Measurements from ENCODE around the gene KANSL1.

The KANSL1 gene

DNA sequence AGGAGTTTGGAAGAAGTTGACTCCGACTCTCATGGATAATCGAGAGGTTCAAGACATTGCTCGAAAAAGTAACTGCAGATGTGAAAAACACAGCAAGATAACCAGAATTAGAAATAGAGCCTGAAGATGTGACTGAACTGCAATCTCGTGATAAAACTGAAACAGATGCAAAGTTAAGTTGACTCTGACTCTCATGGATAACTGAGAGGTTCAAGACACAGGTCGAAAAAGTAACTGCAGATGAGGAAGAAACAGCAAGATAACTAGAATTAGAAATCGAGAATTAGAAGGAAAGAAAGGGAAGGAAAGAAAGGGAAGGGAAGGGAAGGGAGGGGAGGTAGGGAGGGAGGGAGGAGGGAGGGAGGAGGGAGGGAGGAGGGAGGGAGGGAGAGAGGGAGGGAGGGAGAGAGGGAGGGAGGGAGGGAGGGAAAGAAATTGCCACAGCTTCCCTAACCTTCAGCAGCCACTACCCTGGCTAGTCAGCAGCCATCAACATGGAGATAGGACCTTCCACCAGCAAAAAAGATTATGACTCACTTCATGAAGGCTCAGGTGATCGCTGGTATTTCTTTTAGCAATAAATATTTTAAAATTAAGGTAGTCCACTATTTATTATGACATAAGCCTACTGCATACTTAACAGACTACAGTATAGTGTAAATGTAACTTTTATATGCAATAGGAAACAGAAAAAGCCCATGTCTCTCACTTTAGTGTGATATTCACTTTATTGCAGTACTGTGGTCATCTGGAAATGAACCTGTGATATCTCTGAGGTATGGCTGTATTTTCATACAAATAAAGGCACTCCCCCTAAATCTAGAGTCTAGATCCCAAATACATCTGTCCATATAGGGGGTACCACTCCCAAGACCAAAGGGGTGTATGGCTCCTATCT is 68.3 kb downstream of the KANSL1 start:
- TF ChIP-seq YY1 (IDR thresholded peaks at IDR 0.05; ENCODE audit: low read depth) (no peak), TEAD4 (IDR thresholded peaks at IDR 0.05) (no peak), NFIC (IDR thresholded peaks at IDR 0.05) (no peak), EP300 (IDR thresholded peaks at IDR 0.05; ENCODE audit: borderline replicate concordance) (no peak), FOXM1 (IDR thresholded peaks at IDR 0.05; ENCODE audit: borderline replicate concordance, low read depth) (no peak), CREB1 (IDR thresholded peaks at IDR 0.05; ENCODE audit: low read depth) (no peak), ZBTB7A (IDR thresholded peaks at IDR 0.05; ENCODE audit: low read depth) (no peak), TCF12 (IDR thresholded peaks at IDR 0.05; ENCODE audit: low read depth) (no peak), CEBPB (IDR thresholded peaks at IDR 0.05) (no peak), EGR1 (IDR thresholded peaks at IDR 0.05) (no peak), RAD21 (IDR thresholded peaks at IDR 0.05; ENCODE audit: low read depth) (no peak), TAF1 (IDR thresholded peaks at IDR 0.05; ENCODE audit: low read depth) (no peak)
- TF ChIP-seq, protein P1, sequence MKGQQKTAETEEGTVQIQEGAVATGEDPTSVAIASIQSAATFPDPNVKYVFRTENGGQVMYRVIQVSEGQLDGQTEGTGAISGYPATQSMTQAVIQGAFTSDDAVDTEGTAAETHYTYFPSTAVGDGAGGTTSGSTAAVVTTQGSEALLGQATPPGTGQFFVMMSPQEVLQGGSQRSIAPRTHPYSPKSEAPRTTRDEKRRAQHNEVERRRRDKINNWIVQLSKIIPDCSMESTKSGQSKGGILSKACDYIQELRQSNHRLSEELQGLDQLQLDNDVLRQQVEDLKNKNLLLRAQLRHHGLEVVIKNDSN (IDR thresholded peaks at IDR 0.05): no peak
- TF ChIP-seq, protein P2, sequence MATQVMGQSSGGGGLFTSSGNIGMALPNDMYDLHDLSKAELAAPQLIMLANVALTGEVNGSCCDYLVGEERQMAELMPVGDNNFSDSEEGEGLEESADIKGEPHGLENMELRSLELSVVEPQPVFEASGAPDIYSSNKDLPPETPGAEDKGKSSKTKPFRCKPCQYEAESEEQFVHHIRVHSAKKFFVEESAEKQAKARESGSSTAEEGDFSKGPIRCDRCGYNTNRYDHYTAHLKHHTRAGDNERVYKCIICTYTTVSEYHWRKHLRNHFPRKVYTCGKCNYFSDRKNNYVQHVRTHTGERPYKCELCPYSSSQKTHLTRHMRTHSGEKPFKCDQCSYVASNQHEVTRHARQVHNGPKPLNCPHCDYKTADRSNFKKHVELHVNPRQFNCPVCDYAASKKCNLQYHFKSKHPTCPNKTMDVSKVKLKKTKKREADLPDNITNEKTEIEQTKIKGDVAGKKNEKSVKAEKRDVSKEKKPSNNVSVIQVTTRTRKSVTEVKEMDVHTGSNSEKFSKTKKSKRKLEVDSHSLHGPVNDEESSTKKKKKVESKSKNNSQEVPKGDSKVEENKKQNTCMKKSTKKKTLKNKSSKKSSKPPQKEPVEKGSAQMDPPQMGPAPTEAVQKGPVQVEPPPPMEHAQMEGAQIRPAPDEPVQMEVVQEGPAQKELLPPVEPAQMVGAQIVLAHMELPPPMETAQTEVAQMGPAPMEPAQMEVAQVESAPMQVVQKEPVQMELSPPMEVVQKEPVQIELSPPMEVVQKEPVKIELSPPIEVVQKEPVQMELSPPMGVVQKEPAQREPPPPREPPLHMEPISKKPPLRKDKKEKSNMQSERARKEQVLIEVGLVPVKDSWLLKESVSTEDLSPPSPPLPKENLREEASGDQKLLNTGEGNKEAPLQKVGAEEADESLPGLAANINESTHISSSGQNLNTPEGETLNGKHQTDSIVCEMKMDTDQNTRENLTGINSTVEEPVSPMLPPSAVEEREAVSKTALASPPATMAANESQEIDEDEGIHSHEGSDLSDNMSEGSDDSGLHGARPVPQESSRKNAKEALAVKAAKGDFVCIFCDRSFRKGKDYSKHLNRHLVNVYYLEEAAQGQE (IDR thresholded peaks at IDR 0.05; ENCODE audit: low read depth): no peak
- TF ChIP-seq, protein P3, sequence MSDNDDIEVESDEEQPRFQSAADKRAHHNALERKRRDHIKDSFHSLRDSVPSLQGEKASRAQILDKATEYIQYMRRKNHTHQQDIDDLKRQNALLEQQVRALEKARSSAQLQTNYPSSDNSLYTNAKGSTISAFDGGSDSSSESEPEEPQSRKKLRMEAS (IDR thresholded peaks at IDR 0.05): no peak

DNA sequence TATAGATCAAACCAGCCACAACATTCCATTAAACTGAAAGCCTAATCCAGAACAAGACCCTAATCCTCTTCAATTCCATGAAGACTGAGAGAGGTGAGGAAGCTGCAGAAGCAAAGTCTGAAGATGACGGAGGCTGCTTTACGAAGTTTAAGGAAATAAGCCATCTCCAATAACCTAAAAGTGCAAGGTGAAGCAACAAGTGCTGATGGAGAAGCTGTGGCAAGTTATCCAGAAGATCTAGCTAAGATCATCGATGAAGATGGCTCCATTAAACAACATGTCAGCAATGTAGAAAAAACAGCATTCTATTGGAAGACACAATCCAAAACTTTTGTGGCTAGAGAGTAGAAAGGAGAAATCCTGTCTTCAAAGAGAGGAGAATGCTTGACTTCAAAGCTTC is 69.6 kb downstream of the KANSL1 start:
- TF ChIP-seq EGR1 (IDR thresholded peaks at IDR 0.05): no peak
- TF ChIP-seq YY1 (IDR thresholded peaks at IDR 0.05; ENCODE audit: low read depth): no peak
- TF ChIP-seq TAF1 (IDR thresholded peaks at IDR 0.05; ENCODE audit: low read depth): no peak
- TF ChIP-seq CREB1 (IDR thresholded peaks at IDR 0.05; ENCODE audit: low read depth): no peak
- no peak for TF ChIP-seq RAD21 (IDR thresholded peaks at IDR 0.05; ENCODE audit: low read depth)
- TF ChIP-seq TCF12 (IDR thresholded peaks at IDR 0.05; ENCODE audit: low read depth): no peak
- TF ChIP-seq, protein P3 (IDR thresholded peaks at IDR 0.05): no peak
- no peak for TF ChIP-seq FOXM1 (IDR thresholded peaks at IDR 0.05; ENCODE audit: borderline replicate concordance, low read depth)
- TF ChIP-seq, protein P2 (IDR thresholded peaks at IDR 0.05; ENCODE audit: low read depth): no peak
- TF ChIP-seq NFIC (IDR thresholded peaks at IDR 0.05): no peak
- TF ChIP-seq, protein P1 (IDR thresholded peaks at IDR 0.05): no peak
- TF ChIP-seq CEBPB (IDR thresholded peaks at IDR 0.05): no peak
- no peak for TF ChIP-seq ZBTB7A (IDR thresholded peaks at IDR 0.05; ENCODE audit: low read depth)
- no peak for TF ChIP-seq TEAD4 (IDR thresholded peaks at IDR 0.05)
- TF ChIP-seq EP300 (IDR thresholded peaks at IDR 0.05; ENCODE audit: borderline replicate concordance): no peak

DNA sequence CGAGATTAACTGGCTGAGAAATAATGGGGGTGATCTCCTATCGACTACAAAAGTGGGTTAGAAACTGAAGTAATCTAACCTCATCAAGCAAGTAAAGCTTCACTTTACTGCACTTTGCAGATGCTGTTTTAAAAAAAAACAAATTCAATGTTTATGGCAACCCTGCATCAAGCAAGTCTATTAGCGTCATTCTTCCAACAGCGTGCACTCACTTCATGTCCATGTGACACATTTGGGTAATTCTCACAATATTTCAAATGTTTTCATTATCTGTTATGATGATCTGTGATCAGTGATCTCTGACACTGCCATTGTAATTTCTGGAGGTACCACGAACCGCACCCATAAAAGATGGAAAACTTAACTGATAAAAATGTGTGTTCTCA is 70.8 kb downstream of the KANSL1 start:
- TF ChIP-seq TAF1 (IDR thresholded peaks at IDR 0.05; ENCODE audit: low read depth): no peak

DNA sequence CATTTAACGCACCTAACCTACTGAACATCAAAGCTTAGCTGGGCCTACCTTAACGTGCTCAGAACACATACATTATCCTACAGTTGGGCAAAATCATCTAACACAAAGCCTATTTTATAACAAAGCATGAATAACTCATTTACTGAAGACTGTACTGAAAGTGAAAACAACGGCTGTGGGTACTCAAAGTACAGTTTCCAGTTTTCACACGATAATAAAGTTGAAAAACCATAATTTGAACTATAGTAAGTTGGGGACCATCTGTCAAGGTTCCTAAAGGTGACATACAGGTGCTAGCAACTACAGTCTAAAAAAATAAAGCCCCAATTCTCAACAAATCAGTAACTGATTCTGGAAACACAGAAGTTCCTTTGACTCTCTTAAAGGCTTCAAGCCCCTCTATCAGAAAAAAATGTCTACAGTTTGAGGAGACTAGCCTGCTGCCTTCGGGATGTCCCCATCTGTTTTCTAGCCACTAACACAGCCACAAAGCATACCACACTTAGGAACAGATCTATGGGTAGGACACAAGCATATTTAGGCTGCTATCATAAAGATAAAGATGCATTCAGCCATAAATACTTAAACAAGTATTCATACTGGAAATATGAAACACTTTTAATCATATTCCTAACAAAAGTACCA is 71.3 kb downstream of the KANSL1 start:
- TF ChIP-seq, protein P2 (IDR thresholded peaks at IDR 0.05; ENCODE audit: low read depth): no peak
- no peak for TF ChIP-seq ZBTB7A (IDR thresholded peaks at IDR 0.05; ENCODE audit: low read depth)
- TF ChIP-seq CREB1 (IDR thresholded peaks at IDR 0.05; ENCODE audit: low read depth): no peak
- TF ChIP-seq FOXM1 (IDR thresholded peaks at IDR 0.05; ENCODE audit: borderline replicate concordance, low read depth): no peak
- no peak for TF ChIP-seq RAD21 (IDR thresholded peaks at IDR 0.05; ENCODE audit: low read depth)
- no peak for TF ChIP-seq TCF12 (IDR thresholded peaks at IDR 0.05; ENCODE audit: low read depth)
- no peak for TF ChIP-seq TEAD4 (IDR thresholded peaks at IDR 0.05)
- no peak for TF ChIP-seq CEBPB (IDR thresholded peaks at IDR 0.05)
- TF ChIP-seq, protein P1 (IDR thresholded peaks at IDR 0.05): no peak
- no peak for TF ChIP-seq NFIC (IDR thresholded peaks at IDR 0.05)
- no peak for TF ChIP-seq TAF1 (IDR thresholded peaks at IDR 0.05; ENCODE audit: low read depth)
- TF ChIP-seq YY1 (IDR thresholded peaks at IDR 0.05; ENCODE audit: low read depth): no peak
- no peak for TF ChIP-seq EP300 (IDR thresholded peaks at IDR 0.05; ENCODE audit: borderline replicate concordance)
- TF ChIP-seq EGR1 (IDR thresholded peaks at IDR 0.05): no peak
- TF ChIP-seq, protein P3 (IDR thresholded peaks at IDR 0.05): no peak
